Astrocyte (in vitro differentiated cells and primary cell): ENCODE measurements around the gene NOX3. TPM values are rescaled to one million over a fixed set of nuclear protein-coding genes. Genes with fewer than 3 reads are reported as not detected.

Experiments
- DNase-seq: peaks from one replicate; pipeline ENCODE4 v3.0.0-alpha.2; 2010; ENCODE audit warnings: low read depth
- FAIRE-seq: peaks from 2 replicates; lab custom pipeline; 2011; peaks lifted over from hg19 to GRCh38; lab: Jason Lieb, UNC
- H2AFZ ChIP-seq: 2 replicates; pipeline ENCODE4 v1.6.0; 2012; ENCODE audit warnings: low read depth, low read length, inconsistent platforms
- H3K27ac ChIP-seq: 2 replicates; pipeline ENCODE4 v1.5.1; 2011; ENCODE audit warnings: low read depth, low read length, inconsistent platforms
- H3K27me3 ChIP-seq: 2 replicates; pipeline ENCODE4 v1.6.0; 2011; ENCODE audit warnings: low read length, inconsistent platforms; ENCODE audit not compliant: insufficient read depth
- H3K36me3 ChIP-seq: 2 replicates; pipeline ENCODE4 v1.5.1; 2011; ENCODE audit warnings: low read length, inconsistent platforms; ENCODE audit not compliant: insufficient read depth
- H3K4me1 ChIP-seq: 2 replicates; pipeline ENCODE4 v1.5.1; 2011; ENCODE audit warnings: low read length, inconsistent platforms; ENCODE audit not compliant: insufficient read depth
- H3K4me2 ChIP-seq: 2 replicates; pipeline ENCODE4 v1.6.0; 2012; ENCODE audit warnings: low read length, inconsistent platforms
- H3K4me3 ChIP-seq: 2 replicates; pipeline ENCODE4 v1.5.1; 2011; ENCODE audit warnings: low read depth, mild to moderate bottlenecking, low read length, inconsistent platforms; ENCODE audit not compliant: insufficient read depth
- H3K79me2 ChIP-seq: 2 replicates; pipeline ENCODE4 v1.6.0; 2012; ENCODE audit warnings: mild to moderate bottlenecking, low read length, inconsistent platforms; ENCODE audit not compliant: insufficient read depth
- H3K9ac ChIP-seq: 2 replicates; pipeline ENCODE4 v1.6.0; 2012; ENCODE audit warnings: mild to moderate bottlenecking, low read length, inconsistent platforms
- H3K9me3 ChIP-seq: 2 replicates; pipeline ENCODE4 v1.5.1; 2012; ENCODE audit warnings: low read depth, mild to moderate bottlenecking, low read length, inconsistent platforms; ENCODE audit not compliant: insufficient read depth
- H4K20me1 ChIP-seq: 2 replicates; pipeline ENCODE4 v1.6.0; 2012; ENCODE audit warnings: low read length, inconsistent platforms; ENCODE audit not compliant: insufficient read depth
- H3K27ac Mint-ChIP-seq: one replicate; pipeline ENCODE4 v1.8.0; 2021; ENCODE audit warnings: mild to moderate bottlenecking, mixed read lengths; ENCODE audit not compliant: unreplicated experiment
- H3K27me3 Mint-ChIP-seq: one replicate; pipeline ENCODE4 v1.8.0; 2021; ENCODE audit warnings: low read depth, mixed read lengths; ENCODE audit not compliant: unreplicated experiment
- H3K36me3 Mint-ChIP-seq: one replicate; pipeline ENCODE4 v1.8.0; 2021; ENCODE audit warnings: low read depth, mixed read lengths; ENCODE audit not compliant: unreplicated experiment
- H3K4me1 Mint-ChIP-seq: one replicate; pipeline ENCODE4 v1.8.0; 2021; ENCODE audit warnings: low read depth, mixed read lengths; ENCODE audit not compliant: unreplicated experiment
- H3K4me3 Mint-ChIP-seq: one replicate; pipeline ENCODE4 v1.8.0; 2021; ENCODE audit warnings: mild to moderate bottlenecking, moderate library complexity, mixed read lengths; ENCODE audit not compliant: unreplicated experiment
- H3K9me3 Mint-ChIP-seq: one replicate; pipeline ENCODE4 v1.8.0; 2021; ENCODE audit warnings: mild to moderate bottlenecking, mixed read lengths; ENCODE audit not compliant: unreplicated experiment
- EZH2 ChIP-seq: IDR thresholded peaks from 2 replicates; pipeline ENCODE4 v1.6.1; 2012; ENCODE audit warnings: mild to moderate bottlenecking, low read length, inconsistent platforms; ENCODE audit not compliant: insufficient read depth
- total RNA-seq: library from RNA; stranded (reverse); gene quantifications from 2 replicates; pipeline ENCODE4 v1.2.1, GENCODE V29; 2021
- TF ChIP-seq, protein P1 (sequence below): IDR thresholded peaks from 2 replicates; pipeline ENCODE4 v1.5.1; 2011; ENCODE audit warnings: low read depth, mild to moderate bottlenecking, inconsistent platforms, low read length, moderate library complexity; ENCODE audit not compliant: insufficient read depth

NOX3 gene
- total RNA-seq, 1 donor from 2014 or later = 0.30 TPM

DNA sequence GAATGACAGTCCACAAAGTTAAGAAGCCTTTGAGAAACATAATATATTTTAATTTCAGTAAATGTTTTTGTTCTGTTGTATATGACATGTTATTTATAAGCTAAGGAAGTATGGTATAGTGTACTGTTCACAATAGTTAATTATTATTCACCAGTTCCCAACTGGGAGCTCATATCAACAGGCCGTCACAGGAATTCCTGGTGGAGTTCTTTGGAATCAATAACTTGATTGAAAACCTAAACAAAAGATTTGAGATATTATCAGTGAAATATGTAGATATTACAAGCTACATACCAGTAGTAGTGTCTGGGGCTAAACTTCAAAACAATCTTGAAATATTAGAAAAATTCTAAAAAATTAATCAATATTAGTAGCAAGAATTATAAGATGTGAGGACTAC is 60.3 kb downstream of the NOX3 start:
- Mint-ChIP-seq H3K9me3 (peaks cover 4% of the 10 kb centered on the region), H3K36me3 (no peaks in the 10 kb centered on the region), H3K27me3 (no peaks in the 10 kb centered on the region), H3K27ac (no peak overlapping the region), H3K4me3 (no peak overlapping the region), H3K4me1 (no peaks in the 10 kb centered on the region)
- Histone ChIP-seq H2AFZ (no peak overlapping the region), H3K79me2 (no peaks in the 10 kb centered on the region), H3K9ac (no peak overlapping the region), H3K27ac (no peak overlapping the region), H3K4me1 (no peaks in the 10 kb centered on the region), H3K27me3 (no peaks in the 10 kb centered on the region), H3K36me3 (no peaks in the 10 kb centered on the region), H3K4me2 (no peak overlapping the region), H3K4me3 (no peak overlapping the region), H3K9me3 (no peaks in the 10 kb centered on the region), H4K20me1 (no peaks in the 10 kb centered on the region)
- FAIRE-seq = no peak
- no peak for TF ChIP-seq EZH2
- TF ChIP-seq, protein P1, sequence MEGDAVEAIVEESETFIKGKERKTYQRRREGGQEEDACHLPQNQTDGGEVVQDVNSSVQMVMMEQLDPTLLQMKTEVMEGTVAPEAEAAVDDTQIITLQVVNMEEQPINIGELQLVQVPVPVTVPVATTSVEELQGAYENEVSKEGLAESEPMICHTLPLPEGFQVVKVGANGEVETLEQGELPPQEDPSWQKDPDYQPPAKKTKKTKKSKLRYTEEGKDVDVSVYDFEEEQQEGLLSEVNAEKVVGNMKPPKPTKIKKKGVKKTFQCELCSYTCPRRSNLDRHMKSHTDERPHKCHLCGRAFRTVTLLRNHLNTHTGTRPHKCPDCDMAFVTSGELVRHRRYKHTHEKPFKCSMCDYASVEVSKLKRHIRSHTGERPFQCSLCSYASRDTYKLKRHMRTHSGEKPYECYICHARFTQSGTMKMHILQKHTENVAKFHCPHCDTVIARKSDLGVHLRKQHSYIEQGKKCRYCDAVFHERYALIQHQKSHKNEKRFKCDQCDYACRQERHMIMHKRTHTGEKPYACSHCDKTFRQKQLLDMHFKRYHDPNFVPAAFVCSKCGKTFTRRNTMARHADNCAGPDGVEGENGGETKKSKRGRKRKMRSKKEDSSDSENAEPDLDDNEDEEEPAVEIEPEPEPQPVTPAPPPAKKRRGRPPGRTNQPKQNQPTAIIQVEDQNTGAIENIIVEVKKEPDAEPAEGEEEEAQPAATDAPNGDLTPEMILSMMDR = no peak
- DNase-seq = no peak

GRCh38 chr6:155389130-155389529 is 66.5 kb downstream of the NOX3 start:
- H3K27me3 ChIP-seq = no peaks in the 10 kb centered on the region
- no peaks in the 10 kb centered on the region for H3K4me1 ChIP-seq
- FAIRE-seq (peak; percentile 76), DNase-seq (peak; percentile 26)
- no peak overlapping the region for H3K27ac ChIP-seq
- H3K9ac ChIP-seq = no peak overlapping the region
- Mint-ChIP-seq H3K27me3 (no peaks in the 10 kb centered on the region), H3K9me3 (peaks cover 4% of the 10 kb centered on the region), H3K36me3 (no peaks in the 10 kb centered on the region), H3K4me1 (no peaks in the 10 kb centered on the region), H3K4me3 (no peak overlapping the region), H3K27ac (no peak overlapping the region)
- H4K20me1 ChIP-seq = no peaks in the 10 kb centered on the region
- no peaks in the 10 kb centered on the region for H3K79me2 ChIP-seq
- H3K4me2 ChIP-seq = no peak overlapping the region
- no peak overlapping the region for H3K4me3 ChIP-seq
- TF ChIP-seq, protein P1 = no peak
- no peak for TF ChIP-seq EZH2
- no peaks in the 10 kb centered on the region for H3K36me3 ChIP-seq
- no peaks in the 10 kb centered on the region for H3K9me3 ChIP-seq
- H2AFZ ChIP-seq = no peak overlapping the region

DNA sequence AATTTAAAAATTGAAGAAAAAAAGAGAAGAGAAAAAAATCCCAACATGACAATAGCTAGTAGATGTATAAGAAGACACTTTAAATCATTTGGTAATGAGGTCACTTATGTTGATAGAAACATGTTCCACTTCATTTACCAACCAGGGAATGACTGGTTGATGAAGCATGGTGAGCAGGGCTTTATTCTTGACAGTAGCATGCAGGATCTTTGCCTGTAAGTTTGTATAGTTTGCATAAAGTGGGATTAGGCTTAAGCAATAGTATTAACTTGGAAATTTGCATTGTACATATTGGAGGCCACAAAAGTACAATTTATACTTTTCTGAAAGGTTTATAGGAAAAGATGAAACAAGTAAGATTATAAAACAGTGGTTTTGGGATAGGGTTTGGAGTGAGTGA is 67.0 kb downstream of the NOX3 start:
- Mint-ChIP-seq H3K27ac (no peak overlapping the region), H3K4me3 (no peak overlapping the region), H3K27me3 (no peaks in the 10 kb centered on the region), H3K9me3 (peaks cover 4% of the 10 kb centered on the region), H3K4me1 (no peaks in the 10 kb centered on the region), H3K36me3 (no peaks in the 10 kb centered on the region)
- Histone ChIP-seq H3K79me2 (no peaks in the 10 kb centered on the region), H3K4me2 (no peak overlapping the region), H3K9me3 (no peaks in the 10 kb centered on the region), H3K4me1 (no peaks in the 10 kb centered on the region), H3K36me3 (no peaks in the 10 kb centered on the region), H3K9ac (no peak overlapping the region), H2AFZ (no peak overlapping the region), H3K27ac (no peak overlapping the region), H3K4me3 (no peak overlapping the region), H4K20me1 (no peaks in the 10 kb centered on the region), H3K27me3 (no peaks in the 10 kb centered on the region)
- TF ChIP-seq EZH2 = no peak
- TF ChIP-seq, protein P1 = no peak
- no peak for FAIRE-seq
- DNase-seq = no peak
